ENCODE results near the gene TFCP2L1. TPM values are rescaled to one million over a fixed set of nuclear protein-coding genes. Genes with fewer than 3 reads are reported as not detected.

The TFCP2L1 gene
- total and polyA plus RNA-seq, 12 donors = 0.02 to 0.60 (median 0.14) TPM; not detected in 1

DNA sequence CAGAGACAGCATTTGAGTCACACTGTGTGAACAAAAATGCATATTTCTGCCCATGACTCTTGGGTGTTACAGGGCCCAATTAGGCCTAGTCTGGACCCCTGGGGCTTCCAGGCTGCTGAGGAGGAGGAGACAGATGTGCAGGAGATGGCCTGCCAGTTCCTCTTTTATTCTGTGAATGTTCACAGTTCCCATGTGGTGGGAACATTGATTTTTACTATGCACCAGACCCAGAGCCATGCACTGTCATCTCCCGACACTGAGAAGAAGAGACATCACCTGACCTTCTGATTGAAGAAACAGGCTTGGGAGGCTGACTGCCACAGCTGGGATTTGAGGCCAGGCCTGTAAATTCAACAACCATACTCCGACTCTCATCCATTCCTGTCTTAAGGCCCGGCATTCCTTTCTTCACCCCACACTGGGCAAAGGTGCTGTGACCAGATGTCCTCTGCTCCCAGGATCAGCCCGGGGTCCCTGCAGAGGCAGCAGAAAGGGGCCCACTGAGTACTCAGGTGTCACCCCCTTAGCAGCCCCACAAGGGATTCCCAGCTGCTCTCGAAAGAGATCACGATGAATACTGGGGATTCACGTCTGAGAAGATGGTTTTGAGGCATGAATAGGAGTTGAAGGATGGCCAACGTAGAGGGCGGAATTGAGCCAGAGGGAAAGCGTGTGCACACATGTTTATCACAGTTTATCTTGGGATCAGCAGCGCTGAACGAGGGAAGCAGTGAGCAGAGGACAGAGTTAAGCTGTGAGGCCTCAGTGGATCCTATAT, 3.6 kb upstream of the TFCP2L1 start:
- no peak for TF ChIP-seq CTCF (IDR thresholded peaks at IDR 0.05)
- ATAC-seq (no peak), DNase-seq (no peak)
- H3K27me3 ChIP-seq = peaks cover 10 to 30% (median 21%) of the 10 kb centered on the region in 7 donors
- intact Hi-C loops (cut with DNase I) = loop anchor here in 1 of 10 donors (10.0 kb wide), 1 partner anchor 164 kb away; no protein-coding TSS in a partner anchor
- no peaks in the 10 kb centered on the region for H3K36me3 ChIP-seq
- no peaks in the 10 kb centered on the region for H3K9me3 ChIP-seq
- H3K4me1 ChIP-seq = peaks cover 0 to 31% (median 12%) of the 10 kb centered on the region in 9 donors
- no peak overlapping the region for H3K4me3 ChIP-seq
- no peak overlapping the region for H3K27ac ChIP-seq
- WGBS, 2 donors = 80 to 84% methylated on average over 12 of the region's 12 CpGs

- ATAC-seq = no peak
- 93 to 99% methylated on average over 4 of the region's 4 CpGs for WGBS, 2 donors
- H3K27ac ChIP-seq = no peak overlapping the region
These were observed 3.0 kb upstream of the TFCP2L1 start for GRCh38 chr2:121287956-121288355.

DNA sequence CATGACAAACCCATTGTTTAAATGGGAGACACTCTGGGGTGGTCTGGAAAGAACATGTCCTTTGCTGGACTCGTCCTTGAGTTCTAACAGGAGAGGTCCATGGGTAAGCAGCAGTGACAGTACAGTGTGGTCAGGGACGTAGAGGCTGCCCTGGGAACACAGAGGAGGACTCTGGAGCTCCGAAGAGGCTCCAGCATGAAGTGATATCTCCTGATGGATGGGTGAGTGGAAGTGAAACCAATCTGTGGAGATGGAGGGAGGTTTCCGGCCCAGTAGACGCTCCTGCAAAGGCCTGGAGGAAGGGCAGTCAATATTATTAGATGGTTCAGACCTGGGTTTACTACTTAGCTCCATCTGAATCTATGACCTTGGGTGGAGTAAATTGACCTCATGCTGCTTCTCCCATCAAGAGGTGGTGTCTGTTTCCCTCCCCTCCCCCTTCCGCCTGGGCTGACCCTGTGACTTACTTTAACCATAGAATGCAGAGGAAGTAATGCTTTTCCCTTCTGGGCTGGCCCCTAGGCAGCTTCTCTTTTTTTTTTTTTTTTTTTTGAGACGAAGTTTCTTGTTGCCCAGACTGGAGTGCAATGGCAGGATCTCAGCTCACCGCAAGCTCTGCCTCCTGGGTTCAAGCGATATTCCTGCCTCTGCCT, 2.3 kb upstream of the TFCP2L1 start:
- no peak for TF ChIP-seq CTCF (IDR thresholded peaks at IDR 0.05)
- Histone ChIP-seq H3K4me3 (no peak overlapping the region), H3K4me1 (peaks cover 0 to 31% (median 12%) of the 10 kb centered on the region in 9 donors), H3K9me3 (no peaks in the 10 kb centered on the region), H3K36me3 (no peaks in the 10 kb centered on the region), H3K27ac (no peak overlapping the region), H3K27me3 (peaks cover 10 to 42% (median 34%) of the 10 kb centered on the region in 7 donors)
- ATAC-seq = peak in 6 of 8 donors; percentile 29 to 57 (median 44)
- peak in 1 of 2 donors; percentile 24 for DNase-seq
- WGBS, 2 donors = 80 to 81% methylated on average over 8 to 9 of the region's 9 CpGs
- intact Hi-C loops (cut with DNase I) = loop anchor here in 1 of 10 donors (10.0 kb wide), 1 partner anchor 162 kb away; no protein-coding TSS in a partner anchor

More at GRCh38 chr2:121287956-121288355, 3.0 kb upstream of the TFCP2L1 start:
- Histone ChIP-seq H3K9me3 (no peaks in the 10 kb centered on the region), H3K4me1 (peaks cover 0 to 31% (median 12%) of the 10 kb centered on the region in 9 donors), H3K27me3 (peaks cover 10 to 37% (median 28%) of the 10 kb centered on the region in 7 donors), H3K4me3 (no peak overlapping the region), H3K36me3 (no peaks in the 10 kb centered on the region)
- no peak for TF ChIP-seq CTCF (IDR thresholded peaks at IDR 0.05)
- intact Hi-C loops (cut with DNase I) = loop anchor here in 1 of 10 donors (10.0 kb wide), 1 partner anchor 163 kb away; no protein-coding TSS in a partner anchor
- no peak for DNase-seq

DNA sequence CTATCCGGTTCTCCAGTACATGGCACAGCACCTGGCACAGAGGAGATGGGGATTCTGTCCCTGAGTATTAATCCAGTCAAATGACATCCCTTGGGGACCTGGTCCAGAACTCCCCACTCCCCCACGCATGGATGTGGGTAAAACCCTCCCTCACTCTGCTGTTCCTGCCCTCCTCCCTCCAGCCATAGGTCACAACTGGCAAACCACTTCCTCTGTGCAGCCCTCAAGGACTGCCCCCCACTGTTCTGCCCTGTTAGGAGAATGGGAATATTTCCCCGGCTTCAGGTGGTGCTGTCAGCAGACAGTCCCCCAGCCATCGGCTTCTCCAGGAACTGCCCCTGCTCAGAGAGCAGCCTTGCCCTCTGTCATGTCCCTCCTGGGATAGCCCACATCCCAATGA, 1.5 kb upstream of the TFCP2L1 start:
- ATAC-seq (peak in 1 of 8 donors; percentile 18), DNase-seq (no peak)
- no peaks in the 10 kb centered on the region for H3K36me3 ChIP-seq
- intact Hi-C loops (cut with DNase I) = loop anchor here in 1 of 10 donors (10.0 kb wide), 1 partner anchor 162 kb away; no protein-coding TSS in a partner anchor
- H3K27me3 ChIP-seq = peaks cover 10 to 47% (median 40%) of the 10 kb centered on the region in 7 donors
- 72 to 73% methylated on average over 4 of the region's 4 CpGs for WGBS, 2 donors
- H3K4me1 ChIP-seq = peaks cover 0 to 31% (median 12%) of the 10 kb centered on the region in 9 donors
- no peak overlapping the region for H3K27ac ChIP-seq
- TF ChIP-seq CTCF (IDR thresholded peaks at IDR 0.05) = no peak
- H3K4me3 ChIP-seq = no peak overlapping the region
- H3K9me3 ChIP-seq = no peaks in the 10 kb centered on the region
